HCT116 (cell line): Measurements from ENCODE around the gene MEIS1. TPM values are rescaled to one million over a fixed set of nuclear protein-coding genes. Genes with fewer than 3 reads are reported as not detected.

ENCODE experiments used
- ATAC-seq: fragments of 200-7000 bp; cut with Tn5 transposase; 2 replicates; pipeline ENCODE4 v1.9.1; 2020; ENCODE audit warnings: mild to moderate bottlenecking, moderate library complexity
- BruUV-seq: library from RNA; stranded (reverse); fragments of 400-500 nt; replicated peaks from 2 replicates; lab custom pipeline; 2021; lab: Mats Ljungman, UMichigan
- CTCF ChIA-PET: fragments of 300-600 bp; sonication (Branson Sonifier 250); formaldehyde crosslinking; loops from one replicate; lab custom pipeline; 2021; ENCODE audit warnings: antibody characterized with exemption; lab: Charles Lee
- POLR2A ChIA-PET: fragments of 300-600, 350-600 bp; sonication (Branson Sonifier 250); formaldehyde crosslinking; loops from one replicate; lab custom pipeline; 2021; ENCODE audit warnings: antibody characterized with exemption; lab: Charles Lee
- RAD21 ChIA-PET, 2 experiments: fragments of 300-600 bp; sonication (Branson Sonifier 250); formaldehyde crosslinking; loops; one replicate each; lab custom pipeline; 2023; ENCODE audit warnings: low total read pairs in 2 of 2; ENCODE audit not compliant: uncharacterized antibody in 2 of 2, unreplicated experiment in 2 of 2, low non-redundant PET in 1 of 2; lab: Charles Lee
- DNase-seq: peaks from one replicate; pipeline ENCODE4 v3.0.0-alpha.2; 2010; ENCODE audit warnings: low read depth, low spot score
- H2AFZ ChIP-seq: fragments of 200-600 bp; shearing (Covaris generic), sonication (generic); 2 replicates; pipeline ENCODE4 v1.6.1; 2017; ENCODE audit warnings: low read depth, mixed run types, mixed read lengths, antibody characterized with exemption, low read length; ENCODE audit not compliant: poor library complexity, severe bottlenecking
- H3K27ac ChIP-seq: 2 replicates; pipeline ENCODE4 v1.5.1; 2012; ENCODE audit warnings: low read depth, low read length
- H3K27me3 ChIP-seq: fragments of 200-600 bp; sonication (generic); 2 replicates; pipeline ENCODE4 v1.6.1; 2016; ENCODE audit warnings: mixed run types, low read length, mixed read lengths; ENCODE audit not compliant: insufficient read depth
- H3K36me3 ChIP-seq, 2 experiments: fragments of 200-500 bp in 1 of 2; fragments of 200-600 bp in 1 of 2; sonication (Bioruptor generic) in 1 of 2; sonication (generic) in 1 of 2; 2 replicates each; pipeline versions ENCODE4 v1.5.1 to v1.6.1; 2014 to 2016; ENCODE audit warnings: low read length in 2 of 2, inconsistent platforms in 1 of 2, mixed read lengths in 1 of 2, mixed run types in 1 of 2; ENCODE audit not compliant: insufficient read depth in 2 of 2, control insufficient read depth in 1 of 2
- H3K4me1 ChIP-seq, 2 experiments: fragments of 200-600 bp in 1 of 2; sonication (generic) in 1 of 2; 2 replicates each; pipeline versions ENCODE4 v1.5.1 to v1.6.1; 2012 to 2017; ENCODE audit warnings: low read length in 2 of 2, inconsistent platforms in 1 of 2, mild to moderate bottlenecking in 1 of 2, mixed read lengths in 1 of 2, mixed run types in 1 of 2, moderate library complexity in 1 of 2; ENCODE audit not compliant: insufficient read depth in 2 of 2, control insufficient read depth in 1 of 2
- H3K4me2 ChIP-seq: fragments of 200-600 bp; sonication (generic); 2 replicates; pipeline ENCODE4 v1.6.1; 2017; ENCODE audit warnings: mixed run types, low read length, mixed read lengths
- H3K4me3 ChIP-seq, 2 experiments: fragments of 200-600 bp in 1 of 2; sonication (generic) in 1 of 2; replicated peaks in 1 of 2; 2 replicates each; pipeline ENCODE4 v1.5.1; 2011 to 2016; ENCODE audit warnings: low read length in 2 of 2, control low read depth in 1 of 2, low read depth in 1 of 2, mild to moderate bottlenecking in 1 of 2, mixed read lengths in 1 of 2, mixed run types in 1 of 2
- H3K79me2 ChIP-seq: fragments of 200-600 bp; sonication (generic); 2 replicates; pipeline ENCODE4 v1.6.1; 2017; ENCODE audit warnings: mild to moderate bottlenecking, mixed run types, low read length, moderate library complexity, mixed read lengths; ENCODE audit not compliant: insufficient read depth
- H3K9ac ChIP-seq: fragments of 200-600 bp; sonication (generic); 2 replicates; pipeline ENCODE4 v1.6.1; 2016; ENCODE audit warnings: low read length, mixed read lengths
- H3K9me2 ChIP-seq: fragments of 200-600 bp; sonication (generic), shearing (Covaris generic); 2 replicates; pipeline ENCODE4 v1.6.1; 2017; ENCODE audit warnings: mixed run types, mild to moderate bottlenecking, moderate library complexity; ENCODE audit not compliant: insufficient read depth
- H3K9me3 ChIP-seq, 2 experiments: fragments of 200-500 bp in 1 of 2; fragments of 200-600 bp in 1 of 2; sonication (Bioruptor generic) in 1 of 2; sonication (generic) in 1 of 2; 2 replicates each; pipeline ENCODE4 v1.6.1; 2014 to 2017; ENCODE audit warnings: low read length in 2 of 2, mixed read lengths in 2 of 2, inconsistent platforms in 1 of 2, low read depth in 1 of 2, mild to moderate bottlenecking in 1 of 2, mixed run types in 1 of 2, moderate library complexity in 1 of 2; ENCODE audit not compliant: control insufficient read depth in 1 of 2, insufficient read depth in 1 of 2
- H4K20me1 ChIP-seq: fragments of 200-600 bp; sonication (generic), shearing (Covaris generic); 2 replicates; pipeline ENCODE4 v1.6.1; 2017; ENCODE audit warnings: mixed run types, mild to moderate bottlenecking, moderate library complexity; ENCODE audit not compliant: insufficient read depth
- FOSL1 ChIP-seq: IDR thresholded peaks from 2 replicates; pipeline ENCODE4 v1.6.1; 2012; ENCODE audit warnings: low read depth
- JUND ChIP-seq: IDR thresholded peaks from 2 replicates; pipeline ENCODE4 v1.6.1; 2012
- RAD21 ChIP-seq: IDR thresholded peaks from 2 replicates; pipeline ENCODE4 v1.6.1; 2012; ENCODE audit warnings: low read depth, mild to moderate bottlenecking
- SP1 ChIP-seq: IDR thresholded peaks from 2 replicates; pipeline ENCODE4 v1.6.1; 2012; ENCODE audit warnings: low read depth
- TCF7L2 ChIP-seq: IDR thresholded peaks from 2 replicates; pipeline ENCODE4 v1.7.0; 2011; ENCODE audit warnings: borderline replicate concordance, inconsistent platforms; ENCODE audit not compliant: insufficient read depth, insufficient read length; ENCODE audit errors: extremely low read depth
- ZNF274 ChIP-seq: fragments of 200-500 bp; sonication (Bioruptor generic); IDR thresholded peaks from 2 replicates; pipeline ENCODE4 v1.6.1; 2014; ENCODE audit warnings: mild to moderate bottlenecking, low read depth, low read length, inconsistent platforms
- intact Hi-C: fragments of 100-400 bp; cut with micrococcal nuclease; formaldehyde crosslinking; loops from 2 replicates; pipeline ENCODE4 v1.10.0; 2022
- total RNA-seq: library from RNA; stranded (reverse); gene quantifications from one replicate; pipeline ENCODE4 v1.2.1, GENCODE V29; 2021; ENCODE audit not compliant: unreplicated experiment
- TF ChIP-seq, protein P1 (sequence below): IDR thresholded peaks from 2 replicates; pipeline ENCODE4 v1.6.1; 2012
- TF ChIP-seq, protein P2 (sequence below): IDR thresholded peaks from 2 replicates; pipeline ENCODE4 v1.6.1; 2012; ENCODE audit warnings: low read depth
- TF ChIP-seq, protein P3 (sequence below): IDR thresholded peaks from 2 replicates; pipeline ENCODE4 v1.6.1; 2011; ENCODE audit warnings: mild to moderate bottlenecking, low read length, moderate library complexity; ENCODE audit not compliant: insufficient replicate concordance; ENCODE audit errors: extremely low read depth

The MEIS1 gene
- total RNA-seq, 1 experiment from 2014 or later = 0.32 TPM

GRCh38 chr2:66607152-66607551, 172.2 kb downstream of the MEIS1 start:
- H3K9me3 ChIP-seq = no peaks in the 10 kb centered on the region
- ChIA-PET RAD21 (no interaction called here), POLR2A (no interaction called here), CTCF (no interaction called here)
- no peaks in the 10 kb centered on the region for H3K36me3 ChIP-seq
- no peak overlapping the region for H3K27ac ChIP-seq
- H3K9me2 ChIP-seq = no peaks in the 10 kb centered on the region
- no peaks in the 10 kb centered on the region for H4K20me1 ChIP-seq
- TF ChIP-seq, protein P1, sequence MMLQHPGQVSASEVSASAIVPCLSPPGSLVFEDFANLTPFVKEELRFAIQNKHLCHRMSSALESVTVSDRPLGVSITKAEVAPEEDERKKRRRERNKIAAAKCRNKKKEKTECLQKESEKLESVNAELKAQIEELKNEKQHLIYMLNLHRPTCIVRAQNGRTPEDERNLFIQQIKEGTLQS = no peak
- TF ChIP-seq TCF7L2 = no peak
- no peak for TF ChIP-seq RAD21
- no peak for TF ChIP-seq JUND
- TF ChIP-seq, protein P2, sequence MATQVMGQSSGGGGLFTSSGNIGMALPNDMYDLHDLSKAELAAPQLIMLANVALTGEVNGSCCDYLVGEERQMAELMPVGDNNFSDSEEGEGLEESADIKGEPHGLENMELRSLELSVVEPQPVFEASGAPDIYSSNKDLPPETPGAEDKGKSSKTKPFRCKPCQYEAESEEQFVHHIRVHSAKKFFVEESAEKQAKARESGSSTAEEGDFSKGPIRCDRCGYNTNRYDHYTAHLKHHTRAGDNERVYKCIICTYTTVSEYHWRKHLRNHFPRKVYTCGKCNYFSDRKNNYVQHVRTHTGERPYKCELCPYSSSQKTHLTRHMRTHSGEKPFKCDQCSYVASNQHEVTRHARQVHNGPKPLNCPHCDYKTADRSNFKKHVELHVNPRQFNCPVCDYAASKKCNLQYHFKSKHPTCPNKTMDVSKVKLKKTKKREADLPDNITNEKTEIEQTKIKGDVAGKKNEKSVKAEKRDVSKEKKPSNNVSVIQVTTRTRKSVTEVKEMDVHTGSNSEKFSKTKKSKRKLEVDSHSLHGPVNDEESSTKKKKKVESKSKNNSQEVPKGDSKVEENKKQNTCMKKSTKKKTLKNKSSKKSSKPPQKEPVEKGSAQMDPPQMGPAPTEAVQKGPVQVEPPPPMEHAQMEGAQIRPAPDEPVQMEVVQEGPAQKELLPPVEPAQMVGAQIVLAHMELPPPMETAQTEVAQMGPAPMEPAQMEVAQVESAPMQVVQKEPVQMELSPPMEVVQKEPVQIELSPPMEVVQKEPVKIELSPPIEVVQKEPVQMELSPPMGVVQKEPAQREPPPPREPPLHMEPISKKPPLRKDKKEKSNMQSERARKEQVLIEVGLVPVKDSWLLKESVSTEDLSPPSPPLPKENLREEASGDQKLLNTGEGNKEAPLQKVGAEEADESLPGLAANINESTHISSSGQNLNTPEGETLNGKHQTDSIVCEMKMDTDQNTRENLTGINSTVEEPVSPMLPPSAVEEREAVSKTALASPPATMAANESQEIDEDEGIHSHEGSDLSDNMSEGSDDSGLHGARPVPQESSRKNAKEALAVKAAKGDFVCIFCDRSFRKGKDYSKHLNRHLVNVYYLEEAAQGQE = no peak
- TF ChIP-seq SP1 = no peak
- no peak for TF ChIP-seq ZNF274
- TF ChIP-seq, protein P3, sequence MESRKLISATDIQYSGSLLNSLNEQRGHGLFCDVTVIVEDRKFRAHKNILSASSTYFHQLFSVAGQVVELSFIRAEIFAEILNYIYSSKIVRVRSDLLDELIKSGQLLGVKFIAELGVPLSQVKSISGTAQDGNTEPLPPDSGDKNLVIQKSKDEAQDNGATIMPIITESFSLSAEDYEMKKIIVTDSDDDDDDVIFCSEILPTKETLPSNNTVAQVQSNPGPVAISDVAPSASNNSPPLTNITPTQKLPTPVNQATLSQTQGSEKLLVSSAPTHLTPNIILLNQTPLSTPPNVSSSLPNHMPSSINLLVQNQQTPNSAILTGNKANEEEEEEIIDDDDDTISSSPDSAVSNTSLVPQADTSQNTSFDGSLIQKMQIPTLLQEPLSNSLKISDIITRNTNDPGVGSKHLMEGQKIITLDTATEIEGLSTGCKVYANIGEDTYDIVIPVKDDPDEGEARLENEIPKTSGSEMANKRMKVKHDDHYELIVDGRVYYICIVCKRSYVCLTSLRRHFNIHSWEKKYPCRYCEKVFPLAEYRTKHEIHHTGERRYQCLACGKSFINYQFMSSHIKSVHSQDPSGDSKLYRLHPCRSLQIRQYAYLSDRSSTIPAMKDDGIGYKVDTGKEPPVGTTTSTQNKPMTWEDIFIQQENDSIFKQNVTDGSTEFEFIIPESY = no peak
- no peak for TF ChIP-seq FOSL1
- H2AFZ ChIP-seq = no peak overlapping the region
- H3K4me3 ChIP-seq = no peak overlapping the region
- no peak overlapping the region for H3K9ac ChIP-seq
- DNase-seq (no peak), ATAC-seq (no peak)
- H3K4me2 ChIP-seq = no peak overlapping the region
- no TSS peak for BruUV-seq
- intact Hi-C loops = no loop called here
- no peaks in the 10 kb centered on the region for H3K4me1 ChIP-seq
- H3K79me2 ChIP-seq = no peaks in the 10 kb centered on the region
- no peaks in the 10 kb centered on the region for H3K27me3 ChIP-seq
